Neural cell (in vitro differentiated cells): ENCODE data around the gene IDH1. TPM values are rescaled to one million over a fixed set of nuclear protein-coding genes. Genes with fewer than 3 reads are reported as not detected.

Source experiments
- H2AFZ ChIP-seq: fragments of 200-600, 300-800 bp; sonication (generic), shearing (Covaris generic); 2 replicates; pipeline ENCODE4 v1.6.0; 2014; ENCODE audit warnings: low read depth, mild to moderate bottlenecking, antibody characterized with exemption, low read length, moderate library complexity
- H3F3A ChIP-seq: fragments of 200-600 bp; shearing (Covaris generic); 2 replicates; pipeline ENCODE4 v1.6.1; 2016; ENCODE audit warnings: mild to moderate bottlenecking, moderate library complexity, mixed read lengths, antibody characterized with exemption, low read length; ENCODE audit not compliant: insufficient read depth, poor library complexity, severe bottlenecking
- H3K27ac ChIP-seq: fragments of 200-600, 300-800 bp; sonication (generic), shearing (Covaris generic); 2 replicates; pipeline ENCODE4 v1.5.1; 2014; ENCODE audit warnings: mild to moderate bottlenecking, low read length, moderate library complexity
- H3K27me3 ChIP-seq: fragments of 300-800, 200-600 bp; sonication (generic), shearing (Covaris generic); 2 replicates; pipeline ENCODE4 v1.6.0; 2014; ENCODE audit warnings: mild to moderate bottlenecking, low read depth, low read length, moderate library complexity; ENCODE audit not compliant: insufficient read depth
- H3K36me3 ChIP-seq: fragments of 300-800, 200-600 bp; sonication (generic), shearing (Covaris generic); 2 replicates; pipeline ENCODE4 v1.5.1; 2014; ENCODE audit warnings: mild to moderate bottlenecking, antibody characterized with exemption, low read length, moderate library complexity; ENCODE audit not compliant: insufficient read depth
- H3K4me2 ChIP-seq: fragments of 300-800, 200-600 bp; sonication (generic), shearing (Covaris generic); 2 replicates; pipeline ENCODE4 v1.6.0; 2014; ENCODE audit warnings: mild to moderate bottlenecking, low read length
- H3K4me3 ChIP-seq: fragments of 300-800, 200-600 bp; sonication (generic), shearing (Covaris generic); 2 replicates; pipeline ENCODE4 v1.5.1; 2014; ENCODE audit warnings: mild to moderate bottlenecking, low read length, moderate library complexity
- H3K79me2 ChIP-seq: fragments of 200-600 bp; shearing (Covaris generic); replicated peaks from 2 replicates; pipeline ENCODE4 v1.6.0; 2014; ENCODE audit warnings: mild to moderate bottlenecking, low read length, moderate library complexity; ENCODE audit not compliant: insufficient read depth
- H3K9ac ChIP-seq: fragments of 300-800, 200-600 bp; sonication (generic), shearing (Covaris generic); 2 replicates; pipeline ENCODE4 v1.6.1; 2016; ENCODE audit warnings: mild to moderate bottlenecking, low read length, mixed read lengths
- H3K9me2 ChIP-seq: fragments of 200-600 bp; shearing (Covaris generic); 2 replicates; pipeline ENCODE4 v1.6.1; 2016; ENCODE audit warnings: mild to moderate bottlenecking, low read length, mixed read lengths; ENCODE audit not compliant: insufficient read depth
- H3K9me3 ChIP-seq: fragments of 200-600, 300-800 bp; sonication (generic), shearing (Covaris generic); 2 replicates; pipeline ENCODE4 v1.6.1; 2016; ENCODE audit warnings: mild to moderate bottlenecking, mixed run types, low read length, moderate library complexity, mixed read lengths
- H4K20me1 ChIP-seq: fragments of 200-600 bp; shearing (Covaris generic); 2 replicates; pipeline ENCODE4 v1.6.1; 2016; ENCODE audit warnings: mild to moderate bottlenecking, mixed run types; ENCODE audit not compliant: insufficient read depth
- CTCF ChIP-seq: fragments of 450-650 bp; IDR thresholded peaks from 2 replicates; pipeline ENCODE4 v1.5.1; 2014; ENCODE audit warnings: antibody characterized with exemption, mild to moderate bottlenecking, moderate library complexity; ENCODE audit not compliant: poor library complexity, severe bottlenecking
- EP300 ChIP-seq: fragments of 450-650 bp; conservative IDR thresholded peaks from 2 replicates; pipeline ENCODE4 v1.6.1; 2014; ENCODE audit warnings: antibody characterized with exemption, mild to moderate bottlenecking, moderate library complexity; ENCODE audit not compliant: poor library complexity, severe bottlenecking
- EZH2 ChIP-seq: fragments of 200-600, 300-800 bp; shearing (Covaris generic), sonication (generic); IDR thresholded peaks from 2 replicates; pipeline ENCODE4 v1.6.1; 2014; ENCODE audit warnings: antibody characterized with exemption, low read length, borderline replicate concordance, mild to moderate bottlenecking; ENCODE audit not compliant: insufficient read depth, poor library complexity, severe bottlenecking
- MXI1 ChIP-seq: fragments of 450-650 bp; conservative IDR thresholded peaks from 2 replicates; pipeline ENCODE4 v1.6.1; 2014; ENCODE audit warnings: antibody characterized with exemption, mild to moderate bottlenecking; ENCODE audit not compliant: poor library complexity, severe bottlenecking
- POLR2AphosphoS5 ChIP-seq: IDR thresholded peaks from 2 replicates; pipeline ENCODE4 v1.6.1; 2012
- RAD21 ChIP-seq: fragments of 450-650 bp; conservative IDR thresholded peaks from 2 replicates; pipeline ENCODE4 v1.6.1; 2014; ENCODE audit warnings: antibody characterized with exemption, mild to moderate bottlenecking, moderate library complexity
- REST ChIP-seq: IDR thresholded peaks from 2 replicates; pipeline ENCODE4 v1.6.1; 2012; ENCODE audit warnings: borderline replicate concordance
- SMC3 ChIP-seq: fragments of 450-650 bp; conservative IDR thresholded peaks from 2 replicates; pipeline ENCODE4 v1.6.1; 2014; ENCODE audit warnings: antibody characterized with exemption, mild to moderate bottlenecking, moderate library complexity; ENCODE audit not compliant: poor library complexity
- TAF1 ChIP-seq: IDR thresholded peaks from 2 replicates; pipeline ENCODE4 v1.6.1; 2012; ENCODE audit warnings: low read depth
- polyA plus RNA-seq: library from polyadenylated mRNA; depleted of rRNA; stranded (reverse); fragments of >200 nt; gene quantifications from 2 replicates; pipeline ENCODE4 v1.2.3, GENCODE V29; 2014

IDH1 gene
- polyA plus RNA-seq, 1 donor from 2014 or later: 354 TPM

GRCh38 chr2:208227581-208228232 lies 27.2 kb downstream of the IDH1 start:
- H3K27ac ChIP-seq: no peak overlapping the region
- H3K9me2 ChIP-seq: no peaks in the 10 kb centered on the region
- no peaks in the 10 kb centered on the region for H3K27me3 ChIP-seq
- no peaks in the 10 kb centered on the region for H3K9me3 ChIP-seq
- H3K36me3 ChIP-seq: no peaks in the 10 kb centered on the region
- no peaks in the 10 kb centered on the region for H3K79me2 ChIP-seq
- H2AFZ ChIP-seq: no peak overlapping the region
- H3K4me2 ChIP-seq: no peak overlapping the region
- no peaks in the 10 kb centered on the region for H4K20me1 ChIP-seq
- H3F3A ChIP-seq: no peaks in the 10 kb centered on the region
- no peak overlapping the region for H3K9ac ChIP-seq
- no peak overlapping the region for H3K4me3 ChIP-seq
- no peak for TF ChIP-seq TAF1
- no peak for TF ChIP-seq POLR2AphosphoS5

GRCh38 chr2:208224802-208225201 lies 30.1 kb downstream of the IDH1 start:
- no peaks in the 10 kb centered on the region for H3K9me2 ChIP-seq
- no peak overlapping the region for H2AFZ ChIP-seq
- no peak overlapping the region for H3K4me2 ChIP-seq
- no peaks in the 10 kb centered on the region for H3K36me3 ChIP-seq
- no peak overlapping the region for H3K4me3 ChIP-seq
- no peak overlapping the region for H3K27ac ChIP-seq
- no peaks in the 10 kb centered on the region for H4K20me1 ChIP-seq
- no peaks in the 10 kb centered on the region for H3F3A ChIP-seq
- H3K27me3 ChIP-seq: no peaks in the 10 kb centered on the region
- TF ChIP-seq RAD21 (no peak), CTCF (no peak), EP300 (no peak), MXI1 (no peak), TAF1 (no peak), POLR2AphosphoS5 (no peak), REST (no peak), SMC3 (no peak), EZH2 (no peak)
- no peaks in the 10 kb centered on the region for H3K79me2 ChIP-seq
- H3K9me3 ChIP-seq: no peaks in the 10 kb centered on the region
- H3K9ac ChIP-seq: no peak overlapping the region

GRCh38 chr2:208222351-208222750 lies 32.5 kb downstream of the IDH1 start:
- H3K9ac ChIP-seq: no peak overlapping the region
- H3K4me2 ChIP-seq: no peak overlapping the region
- no peaks in the 10 kb centered on the region for H3K9me3 ChIP-seq
- no peak for TF ChIP-seq MXI1
- no peak for TF ChIP-seq RAD21
- TF ChIP-seq EZH2: no peak
- TF ChIP-seq EP300: no peak
- TF ChIP-seq POLR2AphosphoS5: no peak
- no peak for TF ChIP-seq CTCF
- no peak for TF ChIP-seq REST
- no peak for TF ChIP-seq TAF1
- no peak for TF ChIP-seq SMC3
- no peaks in the 10 kb centered on the region for H3K36me3 ChIP-seq
- no peaks in the 10 kb centered on the region for H3K79me2 ChIP-seq
- no peak overlapping the region for H3K4me3 ChIP-seq
- H2AFZ ChIP-seq: no peak overlapping the region
- no peaks in the 10 kb centered on the region for H3F3A ChIP-seq
- H4K20me1 ChIP-seq: no peaks in the 10 kb centered on the region
- H3K27me3 ChIP-seq: no peaks in the 10 kb centered on the region
- H3K9me2 ChIP-seq: no peaks in the 10 kb centered on the region
- no peak overlapping the region for H3K27ac ChIP-seq
